GM21447 (cell line): ENCODE data around the gene SHISA3.

ENCODE experiments used
- ATAC-seq: cut with Tn5 transposase; IDR thresholded peaks from one replicate; pipeline ENCODE4 v1.9.1; 2021; ENCODE audit not compliant: unreplicated experiment

SHISA3 gene

DNA sequence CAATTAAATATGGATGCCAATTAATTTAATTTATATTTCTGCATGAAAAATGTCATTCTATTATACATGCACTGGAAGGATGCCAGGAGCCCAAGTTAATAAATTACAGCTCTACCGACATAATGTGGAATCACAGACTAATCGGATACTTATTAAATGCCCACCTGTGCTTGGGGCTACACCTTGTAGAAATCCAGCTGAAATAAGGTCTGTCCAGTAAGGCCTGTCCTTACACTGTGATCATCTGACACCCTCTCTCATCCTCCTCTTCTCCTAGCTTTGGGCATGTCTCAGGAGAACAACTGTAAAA, 6.0 kb upstream of the SHISA3 start:
- no peak for ATAC-seq

- ATAC-seq: no peak
Observed at GRCh38 chr4:42391981-42392380, 5.3 kb upstream of the SHISA3 start.

- no peak for ATAC-seq
Observed at GRCh38 chr4:42392436-42392835, 4.9 kb upstream of the SHISA3 start.

- ATAC-seq: no peak
Observed at GRCh38 chr4:42395595-42395994, 1.7 kb upstream of the SHISA3 start.

- no peak for ATAC-seq
Observed at GRCh38 chr4:42396361-42396751, 932 bp upstream of the SHISA3 start.

DNA sequence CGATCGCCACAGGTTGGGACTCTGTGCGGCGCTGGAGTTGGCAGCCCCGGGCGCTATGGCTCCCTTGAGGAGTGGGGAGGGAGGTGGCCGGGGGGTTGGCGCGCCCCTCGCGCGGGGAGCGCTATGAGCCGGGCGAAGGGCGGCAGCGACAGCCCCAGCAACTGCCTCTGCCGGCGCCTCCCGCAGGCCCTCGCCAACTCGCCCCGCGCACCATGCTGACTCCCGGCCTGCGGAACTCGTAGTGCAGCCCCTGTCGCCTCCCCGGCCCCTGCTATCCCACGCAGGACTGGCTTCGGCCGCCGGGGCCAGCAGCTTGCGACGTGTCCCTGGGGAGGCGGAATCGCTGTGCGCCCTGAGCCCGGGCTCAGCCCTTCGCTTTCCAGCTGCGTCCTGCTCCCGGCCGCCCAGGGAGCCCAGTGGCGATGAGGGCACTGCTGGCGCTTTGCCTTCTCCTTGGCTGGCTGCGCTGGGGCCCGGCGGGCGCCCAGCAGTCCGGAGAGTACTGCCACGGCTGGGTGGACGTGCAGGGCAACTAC, 415 bp downstream of the SHISA3 start:
- peak; percentile 26 for ATAC-seq

GRCh38 chr4:42398171-42398870, 1.0 kb downstream of the SHISA3 start:
- ATAC-seq: peak; percentile 37

GRCh38 chr4:42398871-42399331, 1.6 kb downstream of the SHISA3 start:
- no peak for ATAC-seq

DNA sequence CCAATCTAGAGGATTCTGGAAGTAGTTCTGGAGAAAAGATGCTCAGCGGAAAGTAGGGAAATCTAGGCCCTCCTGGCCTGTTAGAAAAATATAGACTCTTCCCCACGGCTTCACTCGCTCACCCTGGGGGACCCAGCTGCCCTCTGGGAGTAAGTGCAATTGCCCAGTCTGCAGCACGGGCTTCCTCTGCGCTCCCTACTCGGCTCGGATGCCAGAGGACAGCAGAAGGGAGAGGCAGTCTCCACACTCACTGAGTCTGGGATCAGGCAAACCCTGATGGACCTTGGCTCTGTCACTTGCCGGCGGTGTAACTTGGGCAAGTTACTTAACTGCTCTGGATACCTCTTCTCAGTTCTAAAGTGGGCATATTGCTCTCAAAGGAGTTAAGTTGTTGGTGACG, 2.1 kb downstream of the SHISA3 start:
- ATAC-seq: no peak

GRCh38 chr4:42401171-42401570, 3.9 kb downstream of the SHISA3 start:
- no peak for ATAC-seq

DNA sequence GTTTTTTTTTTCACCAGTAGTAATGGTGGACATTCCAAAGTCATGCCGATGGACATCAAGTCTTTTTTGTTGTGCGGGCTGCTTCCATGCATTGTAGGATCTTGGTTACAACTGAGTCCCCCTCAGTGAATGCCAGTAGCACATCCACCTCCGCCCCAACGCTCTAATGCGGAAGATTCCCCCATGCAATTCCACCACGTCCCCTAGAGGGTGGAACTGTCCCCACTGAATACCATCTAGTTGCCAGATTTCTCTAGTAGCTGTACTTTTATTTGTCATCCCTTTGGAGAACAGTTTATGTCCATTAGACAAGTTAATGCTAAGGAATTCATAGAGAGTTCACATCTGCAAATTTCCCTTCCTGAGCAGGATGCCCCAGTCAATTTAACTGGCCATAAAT, 6.7 kb downstream of the SHISA3 start:
- ATAC-seq: no peak

DNA sequence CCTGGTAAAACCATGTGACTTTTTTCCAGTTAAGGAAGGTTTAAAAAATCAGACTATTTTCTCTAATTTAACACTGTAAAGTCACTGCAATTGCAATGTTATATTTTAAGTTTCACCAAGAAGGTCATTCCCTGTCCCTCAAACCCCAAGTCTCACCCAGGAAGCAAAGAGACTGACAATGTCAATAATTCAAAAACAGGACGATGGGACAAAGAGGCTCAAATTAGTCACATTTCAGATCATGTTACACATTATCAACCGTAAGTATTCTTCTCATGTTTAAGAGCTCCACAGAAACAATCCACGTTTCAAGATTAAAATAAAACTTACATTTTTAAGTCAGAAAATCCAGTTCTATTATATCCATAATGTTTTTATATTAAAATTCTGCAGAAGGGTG, 13.2 kb downstream of the SHISA3 start:
- ATAC-seq: no peak

GRCh38 chr4:42411803-42412202, 14.5 kb downstream of the SHISA3 start:
- ATAC-seq: no peak

GRCh38 chr4:42412251-42412650, 15.0 kb downstream of the SHISA3 start:
- ATAC-seq: no peak

DNA sequence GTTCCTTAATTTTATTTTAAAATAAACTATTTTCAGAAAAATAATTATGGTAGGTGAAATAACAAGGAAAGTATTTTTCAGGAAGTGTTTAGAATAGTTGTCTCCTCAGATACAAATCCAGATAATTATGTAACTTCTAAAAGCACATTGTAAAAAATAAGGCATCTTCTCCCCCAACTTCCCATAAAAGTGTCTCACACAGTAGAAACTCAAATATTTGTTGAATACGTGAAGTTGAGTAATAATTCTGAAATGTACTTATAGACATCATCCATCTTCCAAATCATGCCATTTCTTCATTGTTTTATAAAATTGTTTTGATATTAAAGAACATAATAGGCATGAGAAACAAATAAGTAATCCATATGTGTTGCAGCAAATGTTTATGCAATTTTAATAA, 18.0 kb downstream of the SHISA3 start:
- no peak for ATAC-seq

GRCh38 chr4:42416017-42416416, 18.7 kb downstream of the SHISA3 start:
- ATAC-seq: no peak

DNA sequence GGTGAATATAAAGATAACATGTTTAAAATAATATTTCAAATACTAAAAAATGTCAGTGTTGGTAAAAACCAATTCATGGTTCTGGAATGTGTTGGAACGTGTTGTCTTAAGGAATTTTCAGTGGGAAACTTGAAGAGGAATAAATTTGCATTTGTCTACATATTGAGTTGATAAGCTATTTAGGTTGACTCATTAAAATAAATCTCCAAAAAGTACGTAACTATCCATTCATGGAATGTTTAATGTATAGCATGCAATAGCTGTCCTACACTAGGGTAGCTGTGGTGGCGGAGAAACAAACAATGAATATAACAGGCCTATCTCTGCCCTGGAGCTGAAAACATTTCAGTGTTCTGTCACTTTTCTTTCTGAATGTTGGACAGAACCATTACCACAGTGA, 20.3 kb downstream of the SHISA3 start:
- no peak for ATAC-seq

GRCh38 chr4:42420140-42420539, 22.9 kb downstream of the SHISA3 start:
- no peak for ATAC-seq

DNA sequence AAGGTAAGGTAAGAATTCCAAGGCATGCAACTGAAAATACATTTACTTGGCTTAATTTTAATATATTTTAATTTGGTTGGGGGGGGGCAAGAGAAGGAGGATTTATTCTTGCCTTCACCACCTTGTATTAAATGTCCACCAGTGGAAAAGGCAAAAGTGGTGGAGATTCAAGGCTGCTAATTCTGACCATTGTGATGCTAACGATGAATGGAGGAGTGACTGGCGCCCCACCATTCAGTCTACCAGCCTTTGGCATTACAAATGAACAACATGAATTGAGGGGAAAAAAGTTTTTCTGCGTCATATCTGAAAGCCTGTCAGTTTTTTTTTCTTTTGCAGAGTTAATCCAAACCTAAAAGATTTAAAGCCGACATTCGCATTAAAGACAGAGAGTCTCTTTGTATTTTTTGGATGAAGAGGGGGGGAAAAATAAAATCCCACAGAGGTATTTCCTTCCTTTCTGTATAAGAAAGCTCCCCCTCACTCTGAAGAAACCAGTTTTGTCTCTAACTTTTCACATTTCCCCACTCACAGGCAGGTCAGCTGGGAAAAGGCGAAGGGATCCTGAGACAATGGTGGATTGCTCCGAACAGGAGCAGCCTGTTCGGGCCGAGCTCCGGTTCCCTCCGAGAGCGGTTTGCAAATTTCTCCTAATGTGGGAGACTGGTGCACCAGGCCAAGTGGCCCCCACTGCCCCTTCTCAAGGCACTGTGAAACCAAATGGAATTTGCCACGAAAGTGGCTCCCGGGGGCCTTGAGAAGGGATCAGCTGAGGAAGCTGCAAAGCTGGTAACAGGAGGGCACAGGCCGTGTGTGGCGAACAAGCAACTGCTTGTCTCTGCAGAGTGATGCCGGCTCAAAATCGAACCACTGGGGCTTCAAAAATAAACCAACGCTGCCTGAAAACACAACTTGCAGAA, 28.1 kb downstream of the SHISA3 start:
- ATAC-seq: no peak

DNA sequence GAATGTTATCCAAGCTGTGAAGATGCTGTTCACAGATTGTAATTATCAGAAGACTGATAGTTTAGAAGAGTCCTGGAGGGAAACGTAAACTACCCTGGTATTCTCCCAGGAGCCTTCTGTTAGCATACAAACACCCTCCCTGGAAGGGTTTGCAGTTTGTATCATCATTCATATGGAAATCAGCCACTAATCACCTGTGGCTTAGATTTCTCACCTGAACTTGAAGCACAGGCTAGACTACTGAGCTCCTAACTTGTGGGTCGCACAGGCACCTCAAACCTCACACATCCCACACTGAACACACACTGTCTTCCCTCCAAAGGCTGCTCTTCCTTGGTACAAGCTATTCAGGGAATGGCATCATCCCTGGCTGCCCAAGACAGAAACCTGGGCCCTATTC, 30.7 kb downstream of the SHISA3 start:
- ATAC-seq: no peak

- no peak for ATAC-seq
Observed at GRCh38 chr4:42436928-42437565, 39.8 kb downstream of the SHISA3 start.

DNA sequence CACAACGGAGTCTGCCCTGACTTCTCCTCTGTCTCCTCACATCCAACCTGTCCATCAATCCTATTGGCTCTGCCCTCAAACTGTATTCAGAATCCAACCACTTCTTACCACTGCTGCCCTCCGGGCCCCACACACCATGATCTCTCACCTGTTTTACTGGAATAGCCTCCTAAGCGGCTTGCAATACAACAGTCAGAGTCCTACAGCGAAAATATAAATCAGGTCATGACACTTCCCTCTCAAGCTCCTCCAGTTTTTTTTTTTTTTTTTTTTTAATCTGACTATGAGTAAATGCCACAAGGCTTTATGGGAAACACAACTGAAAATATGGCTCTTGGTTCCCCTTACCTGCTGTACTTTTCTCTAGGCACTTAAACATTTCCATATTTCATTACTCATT, 42.8 kb downstream of the SHISA3 start:
- no peak for ATAC-seq
